NCI-H1417 (cell line): Measurements from ENCODE around the gene CACNG6.
A peak's percentile ranks its signal among the peaks of the same experiment; 100 is the strongest.
"Not testable (repeated sequence)": the region's sequence is repeated elsewhere in the genome, so short reads cannot be mapped to it uniquely, and the experiment has no call there.

Experiments
- DNase-seq, 3 experiments: peaks; one replicate each; lab custom pipeline; 2025; lab: John Stamatoyannopoulos, UW

Gene CACNG6

GRCh38 chr19:53991224-53992113, at the start of gene CACNG6:
CACNG6 (plus strand) TSS chr19:53991637; CDS start chr19:53992878, 1,241 bp downstream.
- DNase-seq = peak in 2 of 3 experiments; percentile 15 to 62

GRCh38 chr19:53942001-53942786, 49.2 kb upstream of the CACNG6 start:
- DNase-seq = no peak

GRCh38 chr19:53944416-53944815, 47.0 kb upstream of the CACNG6 start:
- DNase-seq = no peak

GRCh38 chr19:53944933-53945332, 46.5 kb upstream of the CACNG6 start:
- no peak for DNase-seq

GRCh38 chr19:53945441-53945840, 46.0 kb upstream of the CACNG6 start:
- DNase-seq = no peak

- DNase-seq = no peak
These were observed 45.4 kb upstream of the CACNG6 start for GRCh38 chr19:53945998-53946397.

GRCh38 chr19:53947624-53948023, 43.8 kb upstream of the CACNG6 start:
- no peak for DNase-seq

GRCh38 chr19:53948611-53949010, 42.8 kb upstream of the CACNG6 start:
- DNase-seq = not testable (repeated sequence)

- no peak for DNase-seq
These were observed 40.0 kb upstream of the CACNG6 start for GRCh38 chr19:53951436-53951835.

- DNase-seq = no peak
These were observed 39.5 kb upstream of the CACNG6 start for GRCh38 chr19:53951947-53952346.

GRCh38 chr19:53953383-53953782, 38.1 kb upstream of the CACNG6 start:
- no peak for DNase-seq

- DNase-seq = no peak
These were observed 33.8 kb upstream of the CACNG6 start for GRCh38 chr19:53957448-53958167.

- DNase-seq = peak in 2 of 3 experiments; percentile 33 to 54
These were observed 33.3 kb upstream of the CACNG6 start for GRCh38 chr19:53958168-53958571.

GRCh38 chr19:53958823-53959757, 32.3 kb upstream of the CACNG6 start:
- DNase-seq = no peak

- peak in 1 of 3 experiments; percentile 1 for DNase-seq
These were observed 31.2 kb upstream of the CACNG6 start for GRCh38 chr19:53960187-53960586.

- no peak for DNase-seq
These were observed 30.6 kb upstream of the CACNG6 start for GRCh38 chr19:53960886-53961285.

- no peak for DNase-seq
These were observed 29.7 kb upstream of the CACNG6 start for GRCh38 chr19:53961523-53962356.

GRCh38 chr19:53962887-53963431, 28.5 kb upstream of the CACNG6 start, which contains the start of gene CACNG8:
CACNG8 (plus strand) TSS chr19:53962937.
- no peak for DNase-seq

- no peak for DNase-seq
These were observed 26.3 kb upstream of the CACNG6 start for GRCh38 chr19:53965091-53965490.

GRCh38 chr19:53966931-53967330, 24.5 kb upstream of the CACNG6 start:
- DNase-seq = no peak
